Measurements from ENCODE around the gene ZNF600.
"Not testable (repeated sequence)": the region's sequence is repeated elsewhere in the genome, so short reads cannot be mapped to it uniquely, and the experiment has no call there.

ZNF600 gene

GRCh38 chr19:52809801-52810200 lies 23.2 kb upstream of the ZNF600 start:
- TF ChIP-seq CTCF (conservative IDR thresholded peaks at IDR 0.05; ENCODE audit: low read depth, low read length): no peak
- Histone ChIP-seq H3K4me3 (IDR thresholded peaks at IDR 0.05; ENCODE audit: insufficient read depth, low read depth, low read length) (no peak overlapping the region), H3K4me2 (no peak overlapping the region), H3K79me2 (ENCODE audit: insufficient read depth, low read depth) (no peaks in the 10 kb centered on the region), H4K20me1 (ENCODE audit: insufficient read depth) (no peaks in the 10 kb centered on the region), H3K9ac (no peak overlapping the region), H3K36me3 (ENCODE audit: insufficient read depth) (no peaks in the 10 kb centered on the region), H2AFZ (ENCODE audit: low read depth) (no peak overlapping the region), H3K4me1 (ENCODE audit: low read depth, poor library complexity, severe bottlenecking) (no peaks in the 10 kb centered on the region), H3K27me3 (ENCODE audit: insufficient read depth, low read depth) (no peaks in the 10 kb centered on the region), H3K27ac (no peak overlapping the region)

DNA sequence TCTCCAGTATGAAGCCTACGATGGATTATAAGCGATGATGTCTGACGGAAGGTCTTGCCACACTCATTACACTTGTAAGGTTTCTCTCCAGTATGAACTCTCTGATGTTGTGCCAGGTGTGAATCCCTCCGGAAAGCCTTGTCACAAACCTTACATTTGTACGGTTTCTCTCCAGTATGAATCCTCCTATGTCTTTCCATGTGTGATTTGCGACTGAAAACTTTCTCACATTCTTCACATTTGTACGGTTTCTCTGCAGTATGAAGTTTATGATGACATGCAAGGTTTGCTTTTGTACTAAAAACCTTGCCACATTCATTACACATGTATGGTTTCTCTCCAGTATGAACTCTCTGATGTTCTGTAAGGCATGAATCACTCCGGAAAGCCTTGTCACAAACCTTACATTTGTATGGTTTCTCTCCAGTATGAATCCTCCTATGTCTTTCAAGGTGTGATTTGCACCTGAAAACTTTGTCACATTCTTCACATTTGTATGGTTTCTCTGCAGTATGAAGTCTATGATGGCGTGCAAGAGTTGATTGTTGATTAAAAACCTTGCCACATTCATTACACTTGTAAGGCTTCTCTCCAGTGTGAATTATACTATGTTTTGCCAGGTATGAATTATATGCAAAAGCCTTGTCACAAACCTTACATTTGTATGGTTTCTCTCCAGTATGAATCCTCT lies 13.5 kb upstream of the ZNF600 start:
- H3K36me3 ChIP-seq (ENCODE audit: insufficient read depth); H3K9ac ChIP-seq; H3K27me3 ChIP-seq (ENCODE audit: insufficient read depth, low read depth); H3K4me2 ChIP-seq; H2AFZ ChIP-seq (ENCODE audit: low read depth); H3K4me3 ChIP-seq (IDR thresholded peaks at IDR 0.05; ENCODE audit: insufficient read depth, low read depth, low read length); H3K79me2 ChIP-seq (ENCODE audit: insufficient read depth, low read depth); H3K27ac ChIP-seq; H4K20me1 ChIP-seq (ENCODE audit: insufficient read depth); H3K4me1 ChIP-seq (ENCODE audit: low read depth, poor library complexity, severe bottlenecking): not testable (repeated sequence)

DNA sequence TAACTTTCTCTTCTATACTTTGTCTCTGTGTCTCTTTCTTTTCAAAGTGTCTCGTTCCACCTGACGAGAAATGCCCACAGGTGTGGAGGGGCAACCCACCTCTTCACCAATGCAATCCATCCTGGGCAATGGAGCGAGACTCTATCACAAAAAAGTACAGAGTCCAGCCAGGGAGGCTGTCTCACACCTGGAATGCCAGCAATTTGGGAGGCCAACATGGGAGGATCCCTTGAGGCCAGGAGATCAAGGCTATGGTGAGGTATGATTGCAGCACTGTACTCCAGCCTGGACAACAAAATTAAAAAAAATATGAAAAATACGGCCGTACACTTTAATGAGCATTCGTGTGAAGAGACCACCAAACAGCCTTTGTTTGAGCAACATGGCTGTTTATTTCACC lies 2.8 kb upstream of the ZNF600 start:
- Histone ChIP-seq H3K79me2 (ENCODE audit: insufficient read depth, low read depth) (no peaks in the 10 kb centered on the region), H2AFZ (ENCODE audit: low read depth) (no peak overlapping the region), H3K4me2 (no peak overlapping the region), H3K27me3 (ENCODE audit: insufficient read depth, low read depth) (no peaks in the 10 kb centered on the region), H4K20me1 (ENCODE audit: insufficient read depth) (no peaks in the 10 kb centered on the region), H3K4me1 (ENCODE audit: low read depth, poor library complexity, severe bottlenecking) (no peaks in the 10 kb centered on the region), H3K36me3 (ENCODE audit: insufficient read depth) (no peaks in the 10 kb centered on the region), H3K4me3 (IDR thresholded peaks at IDR 0.05; ENCODE audit: insufficient read depth, low read depth, low read length) (no peak overlapping the region), H3K27ac (no peak overlapping the region), H3K9ac (no peak overlapping the region)
- no peak for TF ChIP-seq CTCF (conservative IDR thresholded peaks at IDR 0.05; ENCODE audit: low read depth, low read length)

DNA sequence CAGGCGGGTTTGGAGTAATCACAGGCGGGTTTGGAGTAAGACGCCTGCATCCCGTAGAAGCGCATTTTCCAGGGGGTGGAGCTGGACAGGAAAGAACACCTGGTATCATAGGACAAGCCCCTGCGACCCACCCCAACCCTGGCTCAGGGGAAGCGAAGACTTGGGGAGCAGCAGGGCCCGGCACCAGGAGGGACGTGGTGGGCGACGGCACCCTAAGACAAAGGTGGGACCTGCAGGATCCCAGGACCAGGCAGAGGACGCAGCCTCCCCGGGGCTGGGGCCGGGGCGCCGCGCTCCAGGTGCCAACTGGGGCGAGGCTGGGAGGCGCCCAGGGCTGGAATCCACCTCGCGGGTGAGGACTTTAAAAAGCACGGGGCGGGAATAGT lies 520 bp downstream of the ZNF600 start:
- TF ChIP-seq CTCF (conservative IDR thresholded peaks at IDR 0.05; ENCODE audit: low read depth, low read length): no peak
- Histone ChIP-seq H3K79me2 (ENCODE audit: insufficient read depth, low read depth) (no peaks in the 10 kb centered on the region), H3K4me1 (ENCODE audit: low read depth, poor library complexity, severe bottlenecking) (no peaks in the 10 kb centered on the region), H3K36me3 (ENCODE audit: insufficient read depth) (no peaks in the 10 kb centered on the region), H3K27ac (no peak overlapping the region), H3K4me3 (IDR thresholded peaks at IDR 0.05; ENCODE audit: insufficient read depth, low read depth, low read length) (no peak overlapping the region), H2AFZ (ENCODE audit: low read depth) (peak overlapping the region; percentile 79), H4K20me1 (ENCODE audit: insufficient read depth) (no peaks in the 10 kb centered on the region), H3K27me3 (ENCODE audit: insufficient read depth, low read depth) (no peaks in the 10 kb centered on the region), H3K4me2 (0 out of 2 replicates have a peak overlapping the region, but pooled peaks have one; percentile 33), H3K9ac (peak overlapping the region; percentile 37; the same call in 1 of the 2 replicates)

- no peaks in the 10 kb centered on the region for H3K27me3 ChIP-seq (ENCODE audit: insufficient read depth, low read depth)
- no peaks in the 10 kb centered on the region for H4K20me1 ChIP-seq (ENCODE audit: insufficient read depth)
- no peaks in the 10 kb centered on the region for H3K79me2 ChIP-seq (ENCODE audit: insufficient read depth, low read depth)
- no peak for TF ChIP-seq CTCF (conservative IDR thresholded peaks at IDR 0.05; ENCODE audit: low read depth, low read length)
- H3K27ac ChIP-seq: no peak overlapping the region
- H3K4me3 ChIP-seq (IDR thresholded peaks at IDR 0.05; ENCODE audit: insufficient read depth, low read depth, low read length): no peak overlapping the region
- no peaks in the 10 kb centered on the region for H3K36me3 ChIP-seq (ENCODE audit: insufficient read depth)
- 0 out of 2 replicates have a peak overlapping the region, but pooled peaks have one; percentile 33 for H3K4me2 ChIP-seq
- no peak overlapping the region for H3K9ac ChIP-seq
- no peaks in the 10 kb centered on the region for H3K4me1 ChIP-seq (ENCODE audit: low read depth, poor library complexity, severe bottlenecking)
- H2AFZ ChIP-seq (ENCODE audit: low read depth): no peak overlapping the region
These were observed 1.1 kb downstream of the ZNF600 start for GRCh38 chr19:52785506-52785905.

GRCh38 chr19:52782864-52783263 lies 3.7 kb downstream of the ZNF600 start:
- not testable (repeated sequence) for H3K27me3 ChIP-seq (ENCODE audit: insufficient read depth, low read depth); H3K4me1 ChIP-seq (ENCODE audit: low read depth, poor library complexity, severe bottlenecking); H3K9ac ChIP-seq; H3K36me3 ChIP-seq (ENCODE audit: insufficient read depth); H3K27ac ChIP-seq; H3K79me2 ChIP-seq (ENCODE audit: insufficient read depth, low read depth); H4K20me1 ChIP-seq (ENCODE audit: insufficient read depth); H3K4me3 ChIP-seq (IDR thresholded peaks at IDR 0.05; ENCODE audit: insufficient read depth, low read depth, low read length); H3K4me2 ChIP-seq; H2AFZ ChIP-seq (ENCODE audit: low read depth)
